Sciatic nerve (tissue), 2 donors: ENCODE measurements around the gene VWA2. TPM values are rescaled to one million over a fixed set of nuclear protein-coding genes. Genes with fewer than 3 reads are reported as not detected.
A peak's percentile ranks its signal among the peaks of the same experiment; 100 is the strongest.

Experiments
- ATAC-seq: fragments of 200-7000 bp; cut with Tn5 transposase; one replicate; pipeline ENCODE4 v1.9.1; 2020; ENCODE audit warnings: mild to moderate bottlenecking, moderate library complexity
- DNase-seq: peaks from one replicate; pipeline ENCODE4 v3.0.0-alpha.2; 2020; ENCODE audit warnings: low spot score
- intact Hi-C: fragments of 100-400 bp; cut with DNase I; formaldehyde crosslinking; loops from one replicate; pipeline ENCODE4 v1.14.2; 2022
- total RNA-seq: library from RNA; stranded (reverse); fragmentation: NEBNext Ultra II Directional; extraction: Animal tissue kit (Norgen Biotek cat#: 25700); gene quantifications from one replicate; pipeline ENCODE4 v1.2.1, GENCODE V29; 2021
- donor health status: DM: no; HTN: no; CAD: no.
- donor health status: DM: no; HTN: no; CAD: no.

The VWA2 gene
- total RNA-seq, 1 donor from 2014 or later = 0.62 TPM

GRCh38 chr10:114245121-114245791 lies 6.2 kb downstream of the VWA2 start:
- intact Hi-C loops = no loop called here
- DNase-seq (no peak), ATAC-seq (no peak)

GRCh38 chr10:114246679-114247305 lies 7.7 kb downstream of the VWA2 start:
- no peak for DNase-seq
- intact Hi-C loops = no loop called here
- ATAC-seq = peak; percentile 31

GRCh38 chr10:114250236-114250635 lies 11.2 kb downstream of the VWA2 start:
- ATAC-seq (no peak), DNase-seq (no peak)
- intact Hi-C loops = no loop called here

GRCh38 chr10:114250716-114251115 lies 11.7 kb downstream of the VWA2 start:
- ATAC-seq = no peak
- intact Hi-C loops = no loop called here

GRCh38 chr10:114252092-114252491 lies 13.0 kb downstream of the VWA2 start:
- ATAC-seq (no peak), DNase-seq (no peak)
- intact Hi-C loops = no loop called here

More at GRCh38 chr10:114250716-114251115, 11.7 kb downstream of the VWA2 start:
- no peak for DNase-seq

GRCh38 chr10:114252883-114253282 lies 13.8 kb downstream of the VWA2 start:
- DNase-seq (no peak), ATAC-seq (no peak)
- intact Hi-C loops = no loop called here

GRCh38 chr10:114255227-114255626 lies 16.2 kb downstream of the VWA2 start:
- no peak for ATAC-seq
- intact Hi-C loops = no loop called here

GRCh38 chr10:114256008-114256765 lies 17.1 kb downstream of the VWA2 start:
- no peak for DNase-seq
- intact Hi-C loops = no loop called here
- ATAC-seq = no peak

More at GRCh38 chr10:114255227-114255626, 16.2 kb downstream of the VWA2 start:
- no peak for DNase-seq

- ATAC-seq (no peak), DNase-seq (no peak)
- intact Hi-C loops = no loop called here
Measured at GRCh38 chr10:114256822-114257221, 17.8 kb downstream of the VWA2 start.

- DNase-seq = no peak
- ATAC-seq = peak; percentile 76
- intact Hi-C loops = no loop called here
Measured at GRCh38 chr10:114257498-114257897, 18.4 kb downstream of the VWA2 start.

- ATAC-seq (no peak), DNase-seq (no peak)
- intact Hi-C loops = no loop called here
Measured at GRCh38 chr10:114258274-114258840, 19.3 kb downstream of the VWA2 start.

- ATAC-seq (peak; percentile 47), DNase-seq (no peak)
- intact Hi-C loops = no loop called here
Measured at GRCh38 chr10:114259824-114260223, 20.8 kb downstream of the VWA2 start.

- DNase-seq = no peak
- ATAC-seq = no peak
- intact Hi-C loops = no loop called here
Measured at GRCh38 chr10:114260366-114260765, 21.3 kb downstream of the VWA2 start.

- DNase-seq = no peak
- no peak for ATAC-seq
- intact Hi-C loops = no loop called here
Measured at GRCh38 chr10:114261076-114261475, 22.0 kb downstream of the VWA2 start.

- intact Hi-C loops = no loop called here
- no peak for DNase-seq
- no peak for ATAC-seq
Measured at GRCh38 chr10:114262496-114262895, 23.4 kb downstream of the VWA2 start.

- no peak for DNase-seq
- ATAC-seq = peak; percentile 85
- intact Hi-C loops = no loop called here
Measured at GRCh38 chr10:114265392-114266053, 26.5 kb downstream of the VWA2 start.

- ATAC-seq (no peak), DNase-seq (no peak)
- intact Hi-C loops = no loop called here
Measured at GRCh38 chr10:114266521-114266920, 27.5 kb downstream of the VWA2 start.

- DNase-seq = no peak
- intact Hi-C loops = no loop called here
- ATAC-seq = no peak
Measured at GRCh38 chr10:114271075-114271778, 32.2 kb downstream of the VWA2 start.

- DNase-seq (no peak), ATAC-seq (peak; percentile 89)
- intact Hi-C loops = no loop called here
Measured at GRCh38 chr10:114271779-114272167, 32.7 kb downstream of the VWA2 start.
